Medulla oblongata (tissue), 1 donor: ENCODE measurements around the gene AGBL1.

Experiments
- DNase-seq: peaks from one replicate; pipeline ENCODE4 v3.0.0-alpha.2; 2015; ENCODE audit errors: extremely low spot score

AGBL1 gene

GRCh38 chr15:86645925-86646500 is 566.3 kb downstream of the AGBL1 start:
- no peak for DNase-seq

GRCh38 chr15:86647810-86648440 is 568.3 kb downstream of the AGBL1 start:
- DNase-seq = no peak

GRCh38 chr15:86649277-86649676 is 569.6 kb downstream of the AGBL1 start:
- no peak for DNase-seq

- DNase-seq = no peak
Observed at GRCh38 chr15:86650094-86650493, 570.4 kb downstream of the AGBL1 start.

- DNase-seq = no peak
Observed at GRCh38 chr15:86653344-86654197, 573.9 kb downstream of the AGBL1 start.

GRCh38 chr15:86654501-86654900 is 574.8 kb downstream of the AGBL1 start:
- DNase-seq = no peak

- no peak for DNase-seq
Observed at GRCh38 chr15:86657305-86657704, 577.6 kb downstream of the AGBL1 start.

GRCh38 chr15:86659724-86660411 is 580.2 kb downstream of the AGBL1 start:
- DNase-seq = no peak

- no peak for DNase-seq
Observed at GRCh38 chr15:86661580-86661979, 581.9 kb downstream of the AGBL1 start.

GRCh38 chr15:86663304-86663703 is 583.6 kb downstream of the AGBL1 start:
- DNase-seq = no peak

- DNase-seq = no peak
Observed at GRCh38 chr15:86663979-86664378, 584.3 kb downstream of the AGBL1 start.

GRCh38 chr15:86664581-86664980 is 584.9 kb downstream of the AGBL1 start:
- DNase-seq = no peak

- no peak for DNase-seq
Observed at GRCh38 chr15:86676002-86676401, 596.3 kb downstream of the AGBL1 start.

GRCh38 chr15:86677278-86677677 is 597.6 kb downstream of the AGBL1 start:
- no peak for DNase-seq

- DNase-seq = no peak
Observed at GRCh38 chr15:86685263-86685662, 605.6 kb downstream of the AGBL1 start.

GRCh38 chr15:86689006-86689405 is 609.3 kb downstream of the AGBL1 start:
- DNase-seq = no peak

- DNase-seq = no peak
Observed at GRCh38 chr15:86690566-86690965, 610.9 kb downstream of the AGBL1 start.

- DNase-seq = peak; percentile 32
Observed at GRCh38 chr15:86691091-86691663, 611.5 kb downstream of the AGBL1 start.

- no peak for DNase-seq
Observed at GRCh38 chr15:86700864-86701610, 621.4 kb downstream of the AGBL1 start.

- DNase-seq = no peak
Observed at GRCh38 chr15:86701611-86701963, 621.9 kb downstream of the AGBL1 start.

- DNase-seq = no peak
Observed at GRCh38 chr15:86706813-86707212, 627.1 kb downstream of the AGBL1 start.
